ENCODE measurements around the gene SIPA1L3. TPM values are rescaled to one million over a fixed set of nuclear protein-coding genes. Genes with fewer than 3 reads are reported as not detected.

Gene SIPA1L3
- total and polyA plus RNA-seq, 8 donors, result 2.9 to 211 (median 24.3) TPM

DNA sequence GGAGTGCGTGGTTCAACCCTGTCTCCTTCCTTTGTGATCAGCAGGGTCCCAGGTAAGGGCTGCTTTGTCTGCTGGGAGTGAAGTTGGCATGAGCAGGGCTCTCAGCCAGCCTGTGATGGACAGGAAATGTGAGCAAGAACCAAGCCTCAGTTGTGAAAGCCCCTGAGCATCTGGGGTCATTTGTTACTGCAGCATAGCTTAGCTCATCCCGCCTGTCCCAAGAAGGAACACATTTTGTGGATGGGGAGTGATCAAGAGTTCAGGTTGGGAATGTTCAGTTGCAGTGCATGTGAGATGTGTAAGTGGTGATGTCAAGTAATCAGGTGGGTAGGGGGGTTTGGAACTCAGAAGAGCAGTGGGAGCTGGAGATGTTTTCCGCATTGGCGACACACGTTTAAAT lies 164.6 kb downstream of the SIPA1L3 start:
- no peaks in the 10 kb centered on the region for H3K27me3 ChIP-seq
- no peaks in the 10 kb centered on the region for H3K9me3 ChIP-seq
- H3K4me1 ChIP-seq, result no peaks in the 10 kb centered on the region
- no peak overlapping the region for H3K27ac ChIP-seq
- DNase-seq, result no peak
- no peaks in the 10 kb centered on the region for H3K36me3 ChIP-seq
- TF ChIP-seq EP300 (IDR thresholded peaks at IDR 0.05), result no peak
- TF ChIP-seq CTCF (IDR thresholded peaks at IDR 0.05), result no peak
- TF ChIP-seq POLR2A (IDR thresholded peaks at IDR 0.05), result no peak
- no peak for TF ChIP-seq POLR2AphosphoS5 (IDR thresholded peaks at IDR 0.05)
- no peak overlapping the region for H3K4me3 ChIP-seq
- 93 to 99% (median 98%) methylated on average over 5 of the region's 5 CpGs for whole genome bisulfite sequencing, 5 donors
- intact Hi-C loops (cut with DNase I; ENCODE audit: low total_unique reads), result no loop called here

DNA sequence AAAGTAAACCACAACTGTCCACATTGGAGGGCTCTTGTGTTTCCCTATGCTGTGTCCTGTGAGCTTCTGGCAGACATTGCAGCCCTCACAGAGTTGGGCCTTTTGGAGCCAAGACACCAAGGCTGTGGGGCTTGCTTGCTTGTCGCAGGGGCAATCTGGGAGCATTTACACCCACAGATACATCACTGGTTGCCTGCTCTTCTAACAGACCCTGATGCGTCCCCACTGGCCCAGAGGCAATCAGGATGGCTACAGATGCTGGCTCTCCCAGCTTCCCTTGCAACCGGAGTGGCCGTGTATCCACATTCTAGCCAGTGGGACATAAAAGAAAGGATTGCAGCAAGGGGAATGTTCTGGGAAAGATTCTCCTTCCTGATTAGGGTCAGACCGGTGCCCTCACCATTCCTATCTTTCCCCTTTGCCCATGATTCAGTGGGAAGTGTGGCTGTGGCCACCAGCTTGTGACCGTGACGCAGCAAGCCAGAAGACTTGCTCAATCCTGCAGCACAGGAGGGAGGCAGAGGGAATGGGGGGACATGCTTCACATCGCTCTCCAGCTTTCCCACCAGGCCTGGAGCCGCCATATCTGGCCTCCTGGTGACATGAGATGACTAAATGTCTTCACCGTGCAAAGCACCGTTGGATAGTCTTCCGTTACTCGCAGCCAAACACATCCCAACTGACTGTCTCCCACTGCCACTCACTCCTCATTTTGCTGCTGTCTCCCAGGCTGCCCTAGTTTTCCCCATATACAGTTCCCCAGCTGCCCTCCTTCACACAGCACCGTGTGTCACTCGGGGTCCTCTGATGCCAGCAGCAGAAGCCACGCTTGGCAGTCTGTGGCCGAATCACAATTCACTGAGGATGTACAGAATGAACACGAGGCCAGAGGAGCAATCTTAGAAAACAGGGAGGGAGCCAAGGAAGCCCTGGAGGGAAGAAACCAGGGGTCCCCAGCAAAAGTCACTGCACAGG lies 166.1 kb downstream of the SIPA1L3 start:
- no peaks in the 10 kb centered on the region for H3K36me3 ChIP-seq
- intact Hi-C loops (cut with DNase I; ENCODE audit: low total_unique reads), result no loop called here
- TF ChIP-seq EP300 (IDR thresholded peaks at IDR 0.05) (no peak), POLR2A (IDR thresholded peaks at IDR 0.05) (no peak), POLR2AphosphoS5 (IDR thresholded peaks at IDR 0.05) (no peak), CTCF (IDR thresholded peaks at IDR 0.05) (no peak)
- H3K9me3 ChIP-seq, result no peaks in the 10 kb centered on the region
- no peaks in the 10 kb centered on the region for H3K27me3 ChIP-seq
- H3K27ac ChIP-seq, result no peak overlapping the region
- 89 to 92% (median 90%) methylated on average over 15 to 18 of the region's 18 CpGs for WGBS, 5 donors
- no peaks in the 10 kb centered on the region for H3K4me1 ChIP-seq
- DNase-seq, result no peak
- H3K4me3 ChIP-seq, result no peak overlapping the region

DNA sequence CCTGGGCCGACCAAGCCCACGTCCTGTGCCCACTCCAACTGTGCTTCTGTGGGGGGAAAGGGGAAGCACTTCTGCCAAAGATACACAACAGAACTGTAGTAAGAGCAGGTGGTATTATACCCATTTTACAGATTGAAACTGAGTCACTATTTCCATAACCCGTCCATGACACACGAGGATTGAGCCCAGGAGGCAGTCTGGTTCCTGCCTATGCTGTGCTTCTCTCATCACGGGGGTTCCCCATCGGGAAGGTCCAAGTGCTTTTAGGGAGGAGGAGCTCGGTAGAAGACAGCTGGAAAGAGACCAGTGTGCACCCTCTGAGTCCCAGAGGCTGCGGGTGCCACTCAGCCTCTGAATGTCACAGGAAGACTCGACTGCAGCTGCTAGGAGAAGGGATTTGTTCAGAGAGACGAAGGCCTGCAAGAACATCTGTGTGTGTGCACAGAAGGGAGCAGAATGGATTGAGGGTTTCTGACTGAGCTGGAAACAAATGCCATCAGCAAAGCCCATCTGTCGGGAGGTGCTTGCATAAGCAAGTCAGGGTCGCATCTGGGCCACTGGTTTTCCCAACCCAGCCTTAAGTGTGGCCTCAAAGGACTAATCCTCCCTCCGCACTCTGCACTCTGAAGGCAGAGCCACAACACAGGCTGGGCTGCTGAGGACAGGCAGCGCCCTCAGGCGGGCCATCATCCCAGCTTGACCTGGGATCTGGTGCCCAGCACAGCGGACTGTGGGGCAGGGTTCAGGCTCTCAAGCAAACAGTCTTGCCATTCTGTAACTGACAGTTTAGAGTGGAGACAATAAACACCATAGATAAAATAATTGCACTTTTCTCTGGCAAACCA lies 167.1 kb downstream of the SIPA1L3 start:
- H3K9me3 ChIP-seq, result no peaks in the 10 kb centered on the region
- no peaks in the 10 kb centered on the region for H3K36me3 ChIP-seq
- H3K27ac ChIP-seq, result no peak overlapping the region
- no peaks in the 10 kb centered on the region for H3K4me1 ChIP-seq
- intact Hi-C loops (cut with DNase I; ENCODE audit: low total_unique reads), result no loop called here
- WGBS, 5 donors, result 74 to 86% (median 81%) methylated on average over 14 to 16 of the region's 16 CpGs
- no peaks in the 10 kb centered on the region for H3K27me3 ChIP-seq
- no peak overlapping the region for H3K4me3 ChIP-seq
- peak in 1 of 2 donors; percentile 37 for DNase-seq
- TF ChIP-seq EP300 (IDR thresholded peaks at IDR 0.05), result no peak
- TF ChIP-seq CTCF (IDR thresholded peaks at IDR 0.05), result no peak
- no peak for TF ChIP-seq POLR2AphosphoS5 (IDR thresholded peaks at IDR 0.05)
- no peak for TF ChIP-seq POLR2A (IDR thresholded peaks at IDR 0.05)

DNA sequence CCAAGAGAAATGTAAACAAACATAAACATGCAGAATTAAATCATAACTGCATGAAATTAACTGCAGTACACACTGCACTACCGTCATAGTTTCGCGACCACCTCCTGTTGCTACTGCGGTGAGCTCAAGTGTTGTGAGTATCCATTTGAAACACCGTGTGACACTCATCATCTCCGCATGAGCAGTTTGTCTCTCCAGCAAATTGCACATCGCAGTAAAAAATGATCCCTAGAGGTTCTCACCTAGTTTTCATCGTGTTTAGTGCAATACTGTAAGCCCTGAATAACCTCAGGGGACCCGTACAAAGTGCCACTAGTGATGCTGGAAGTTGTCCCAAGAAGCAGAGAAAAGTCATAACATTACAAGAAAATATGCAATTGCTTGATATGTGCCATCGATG lies 169.3 kb downstream of the SIPA1L3 start:
- WGBS, 5 donors, result 91 to 98% (median 94%) methylated on average over 10 of the region's 10 CpGs
- intact Hi-C loops (cut with DNase I; ENCODE audit: low total_unique reads), result no loop called here

More for the DNA sequence above, 169.3 kb downstream of the SIPA1L3 start:
- Histone ChIP-seq H3K4me1 (peaks cover 0 to 6% (median 3%) of the 10 kb centered on the region in 4 donors), H3K27ac (no peak overlapping the region), H3K4me3 (no peak overlapping the region), H3K27me3 (no peaks in the 10 kb centered on the region), H3K36me3 (peaks cover 0 to 4% (median 3%) of the 10 kb centered on the region in 4 donors), H3K9me3 (no peaks in the 10 kb centered on the region)
- DNase-seq, result peak in 1 of 2 donors; percentile 27
- TF ChIP-seq EP300 (IDR thresholded peaks at IDR 0.05), result no peak
- no peak for TF ChIP-seq CTCF (IDR thresholded peaks at IDR 0.05)
- TF ChIP-seq POLR2AphosphoS5 (IDR thresholded peaks at IDR 0.05), result no peak
- TF ChIP-seq POLR2A (IDR thresholded peaks at IDR 0.05), result no peak
